GM08714 (cell line): ENCODE results near the gene PDXDC1.
"Not testable (repeated sequence)": the region's sequence is repeated elsewhere in the genome, so short reads cannot be mapped to it uniquely, and the experiment has no call there.

Experiments used
- H3K4me3 ChIP-seq: fragments of 200-500 bp; sonication (Bioruptor generic); 2 replicates; pipeline ENCODE4 v1.5.1; 2014; ENCODE audit warnings: mild to moderate bottlenecking, low read length, inconsistent platforms

Gene PDXDC1

GRCh38 chr16:15166177-15166576 is 191.4 kb downstream of the PDXDC1 start:
- not testable (repeated sequence) for H3K4me3 ChIP-seq

GRCh38 chr16:15168303-15168702 is 193.5 kb downstream of the PDXDC1 start:
- not testable (repeated sequence) for H3K4me3 ChIP-seq

GRCh38 chr16:15168953-15169652 is 194.3 kb downstream of the PDXDC1 start:
- H3K4me3 ChIP-seq = not testable (repeated sequence)

GRCh38 chr16:15179909-15180308 is 205.1 kb downstream of the PDXDC1 start:
- not testable (repeated sequence) for H3K4me3 ChIP-seq

GRCh38 chr16:15180946-15181345 is 206.1 kb downstream of the PDXDC1 start:
- H3K4me3 ChIP-seq = not testable (repeated sequence)

- H3K4me3 ChIP-seq = not testable (repeated sequence)
Measured at GRCh38 chr16:15184000-15184399, 209.2 kb downstream of the PDXDC1 start.
